BLaER1 treated with 17β-estradiol and CSF1 and Interleukin-3, amounts not matched to agents 10 nM and 100 nM (cell line): Measurements from ENCODE around the gene SYT7.

Source experiments
- H3K27ac ChIP-seq, 11 experiments: shearing (Covaris generic); formaldehyde crosslinking; 2 replicates each; pipeline ENCODE4 v1.8.1; 2022
- H3K27me3 ChIP-seq, 11 experiments: shearing (Covaris generic); formaldehyde crosslinking; 2 replicates each; pipeline ENCODE4 v1.8.1; 2022
- H3K36me3 ChIP-seq, 11 experiments: shearing (Covaris generic); formaldehyde crosslinking; 2 replicates each; pipeline ENCODE4 v1.8.1; 2022
- H3K4me1 ChIP-seq, 10 experiments: shearing (Covaris generic); formaldehyde crosslinking; 2 replicates each; pipeline ENCODE4 v1.8.1; 2022
- H3K4me2 ChIP-seq, 11 experiments: shearing (Covaris generic); formaldehyde crosslinking; 2 replicates each; pipeline ENCODE4 v1.8.1; 2022
- H3K4me3 ChIP-seq, 10 experiments: shearing (Covaris generic); formaldehyde crosslinking; 2 replicates each; pipeline ENCODE4 v1.8.1; 2022
- H3K9ac ChIP-seq, 11 experiments: shearing (Covaris generic); formaldehyde crosslinking; 2 replicates each; pipeline ENCODE4 v1.8.1; 2022
- H3K9me3 ChIP-seq, 11 experiments: shearing (Covaris generic); formaldehyde crosslinking; replicated peaks in 1 of 11; 2 replicates each; pipeline ENCODE4 v1.8.1; 2022
- H4K20me1 ChIP-seq, 11 experiments: shearing (Covaris generic); formaldehyde crosslinking; 2 replicates each; pipeline ENCODE4 v1.8.1; 2022
- Cebpa-rat ChIP-seq, 11 experiments: shearing (Covaris generic); IDR thresholded peaks; 2 replicates each; pipeline ENCODE4 v1.8.1; 2022

The SYT7 gene

GRCh38 chr11:61547246-61547645 is 33.6 kb downstream of the SYT7 start:
- Histone ChIP-seq H3K9ac (no peak overlapping the region), H3K4me2 (no peak overlapping the region), H3K27ac (no peak overlapping the region), H3K9me3 (no peaks in the 10 kb centered on the region), H3K27me3 (peaks cover 11 to 42% (median 24%) of the 10 kb centered on the region in 11 experiments), H4K20me1 (peaks cover 0 to 50% (median 0%) of the 10 kb centered on the region in 11 experiments; a peak in 7 of 22 replicates), H3K4me1 (peaks cover 19 to 41% (median 34%) of the 10 kb centered on the region in 10 experiments), H3K36me3 (no peaks in the 10 kb centered on the region), H3K4me3 (no peak overlapping the region)
- TF ChIP-seq Cebpa-rat (IDR thresholded peaks at IDR 0.05): no peak

GRCh38 chr11:61546663-61547062 is 34.2 kb downstream of the SYT7 start:
- no peaks in the 10 kb centered on the region for H3K36me3 ChIP-seq
- peaks cover 5 to 36% (median 18%) of the 10 kb centered on the region in 11 experiments; a peak in 19 of 22 replicates for H3K27me3 ChIP-seq
- H3K27ac ChIP-seq: no peak overlapping the region
- peaks cover 25 to 47% (median 38%) of the 10 kb centered on the region in 10 experiments for H3K4me1 ChIP-seq
- peaks cover 0 to 48% (median 0%) of the 10 kb centered on the region in 11 experiments; a peak in 7 of 22 replicates for H4K20me1 ChIP-seq
- TF ChIP-seq Cebpa-rat (IDR thresholded peaks at IDR 0.05): no peak
- H3K9me3 ChIP-seq: no peaks in the 10 kb centered on the region
- no peak overlapping the region for H3K4me2 ChIP-seq
- H3K9ac ChIP-seq: no peak overlapping the region
- no peak overlapping the region for H3K4me3 ChIP-seq

- Histone ChIP-seq H4K20me1 (peaks cover 0 to 41% (median 0%) of the 10 kb centered on the region in 11 experiments; a peak in 6 of 22 replicates), H3K36me3 (no peaks in the 10 kb centered on the region), H3K4me1 (peaks cover 26 to 51% (median 42%) of the 10 kb centered on the region in 10 experiments), H3K9me3 (no peaks in the 10 kb centered on the region), H3K4me2 (peak overlapping the region in 5 of 11 experiments; percentile 65 to 85 (median 78); a peak in 4 of 22 replicates), H3K27ac (no peak overlapping the region), H3K9ac (no peak overlapping the region), H3K4me3 (no peak overlapping the region), H3K27me3 (peaks cover 0 to 29% (median 10%) of the 10 kb centered on the region in 11 experiments; a peak in 14 of 22 replicates)
- no peak for TF ChIP-seq Cebpa-rat (IDR thresholded peaks at IDR 0.05)
These were observed 35.0 kb downstream of the SYT7 start for GRCh38 chr11:61545921-61546320.

- Histone ChIP-seq H3K9ac (no peak overlapping the region), H3K27me3 (peaks cover 0 to 23% (median 8%) of the 10 kb centered on the region in 11 experiments; a peak in 10 of 22 replicates), H4K20me1 (peaks cover 0 to 35% (median 0%) of the 10 kb centered on the region in 11 experiments; a peak in 6 of 22 replicates), H3K9me3 (no peaks in the 10 kb centered on the region), H3K27ac (no peak overlapping the region), H3K36me3 (no peaks in the 10 kb centered on the region), H3K4me3 (no peak overlapping the region), H3K4me1 (peaks cover 26 to 57% (median 45%) of the 10 kb centered on the region in 10 experiments), H3K4me2 (peak overlapping the region in 10 of 11 experiments; percentile 40 to 85 (median 76); a peak in 18 of 22 replicates)
- no peak for TF ChIP-seq Cebpa-rat (IDR thresholded peaks at IDR 0.05)
These were observed 35.5 kb downstream of the SYT7 start for GRCh38 chr11:61545341-61545740.

GRCh38 chr11:61544466-61544865 is 36.4 kb downstream of the SYT7 start:
- Histone ChIP-seq H3K4me3 (no peak overlapping the region), H3K27ac (no peak overlapping the region), H4K20me1 (peaks cover 0 to 26% (median 0%) of the 10 kb centered on the region in 11 experiments; a peak in 6 of 22 replicates), H3K36me3 (no peaks in the 10 kb centered on the region), H3K9ac (no peak overlapping the region), H3K9me3 (no peaks in the 10 kb centered on the region), H3K4me2 (peak overlapping the region; percentile 40 to 85 (median 73)), H3K4me1 (peaks cover 26 to 57% (median 45%) of the 10 kb centered on the region in 10 experiments), H3K27me3 (peaks cover 0 to 18% (median 7%) of the 10 kb centered on the region in 11 experiments; a peak in 9 of 22 replicates)
- TF ChIP-seq Cebpa-rat (IDR thresholded peaks at IDR 0.05): no peak

- Histone ChIP-seq H3K36me3 (no peaks in the 10 kb centered on the region), H4K20me1 (peaks cover 0 to 19% (median 0%) of the 10 kb centered on the region in 11 experiments; a peak in 6 of 22 replicates), H3K27ac (no peak overlapping the region), H3K27me3 (peaks cover 0 to 14% (median 6%) of the 10 kb centered on the region in 11 experiments; a peak in 6 of 22 replicates), H3K4me3 (no peak overlapping the region), H3K4me1 (peaks cover 26 to 57% (median 45%) of the 10 kb centered on the region in 10 experiments), H3K9me3 (no peaks in the 10 kb centered on the region), H3K9ac (no peak overlapping the region), H3K4me2 (peak overlapping the region; percentile 40 to 85 (median 73); a peak in 20 of 22 replicates)
- no peak for TF ChIP-seq Cebpa-rat (IDR thresholded peaks at IDR 0.05)
These were observed 37.1 kb downstream of the SYT7 start for GRCh38 chr11:61543606-61544306.

GRCh38 chr11:61542705-61543104 is 38.2 kb downstream of the SYT7 start:
- Histone ChIP-seq H3K4me3 (no peak overlapping the region), H3K36me3 (no peaks in the 10 kb centered on the region), H3K27me3 (peaks cover 0 to 8% (median 6%) of the 10 kb centered on the region in 11 experiments; a peak in 5 of 22 replicates), H3K9me3 (no peaks in the 10 kb centered on the region), H3K9ac (peak overlapping the region in 2 of 11 experiments; percentile 22 to 29; a peak in 1 of 22 replicates), H3K27ac (no peak overlapping the region), H3K4me1 (peaks cover 26 to 57% (median 45%) of the 10 kb centered on the region in 10 experiments), H4K20me1 (peaks cover 0 to 9% (median 0%) of the 10 kb centered on the region in 11 experiments; a peak in 5 of 22 replicates), H3K4me2 (peak overlapping the region; percentile 67 to 85 (median 73))
- no peak for TF ChIP-seq Cebpa-rat (IDR thresholded peaks at IDR 0.05)

GRCh38 chr11:61542024-61542461 is 38.8 kb downstream of the SYT7 start:
- H3K36me3 ChIP-seq: no peaks in the 10 kb centered on the region
- peaks cover 0 to 1% (median 0%) of the 10 kb centered on the region in 11 experiments; a peak in 2 of 22 replicates for H3K27me3 ChIP-seq
- H3K9me3 ChIP-seq: no peaks in the 10 kb centered on the region
- H4K20me1 ChIP-seq: peaks cover 0 to 9% (median 0%) of the 10 kb centered on the region in 11 experiments; a peak in 4 of 22 replicates
- peak overlapping the region; percentile 67 to 85 (median 73) for H3K4me2 ChIP-seq
- peaks cover 26 to 54% (median 45%) of the 10 kb centered on the region in 10 experiments for H3K4me1 ChIP-seq
- peak overlapping the region in 5 of 11 experiments; percentile 5 to 29 (median 19); a peak in 3 of 22 replicates for H3K9ac ChIP-seq
- H3K27ac ChIP-seq: no peak overlapping the region
- no peak overlapping the region for H3K4me3 ChIP-seq
- no peak for TF ChIP-seq Cebpa-rat (IDR thresholded peaks at IDR 0.05)

- peak overlapping the region in 2 of 11 experiments; percentile 18 to 22; a peak in 2 of 22 replicates for H3K9ac ChIP-seq
- no peak for TF ChIP-seq Cebpa-rat (IDR thresholded peaks at IDR 0.05)
- no peaks in the 10 kb centered on the region for H3K9me3 ChIP-seq
- no peaks in the 10 kb centered on the region for H3K27me3 ChIP-seq
- no peaks in the 10 kb centered on the region for H3K36me3 ChIP-seq
- H3K4me3 ChIP-seq: no peak overlapping the region
- peaks cover 26 to 54% (median 45%) of the 10 kb centered on the region in 10 experiments for H3K4me1 ChIP-seq
- H4K20me1 ChIP-seq: peaks cover 0 to 14% (median 0%) of the 10 kb centered on the region in 11 experiments; a peak in 4 of 22 replicates
- no peak overlapping the region for H3K27ac ChIP-seq
- H3K4me2 ChIP-seq: peak overlapping the region; percentile 67 to 85 (median 73)
These were observed 39.3 kb downstream of the SYT7 start for GRCh38 chr11:61541598-61541997.
